ENCODE measurements around the gene FARP1.

FARP1 gene

GRCh38 chr13:98415326-98416070 lies 272.6 kb downstream of the FARP1 start:
- TF ChIP-seq, protein P1, sequence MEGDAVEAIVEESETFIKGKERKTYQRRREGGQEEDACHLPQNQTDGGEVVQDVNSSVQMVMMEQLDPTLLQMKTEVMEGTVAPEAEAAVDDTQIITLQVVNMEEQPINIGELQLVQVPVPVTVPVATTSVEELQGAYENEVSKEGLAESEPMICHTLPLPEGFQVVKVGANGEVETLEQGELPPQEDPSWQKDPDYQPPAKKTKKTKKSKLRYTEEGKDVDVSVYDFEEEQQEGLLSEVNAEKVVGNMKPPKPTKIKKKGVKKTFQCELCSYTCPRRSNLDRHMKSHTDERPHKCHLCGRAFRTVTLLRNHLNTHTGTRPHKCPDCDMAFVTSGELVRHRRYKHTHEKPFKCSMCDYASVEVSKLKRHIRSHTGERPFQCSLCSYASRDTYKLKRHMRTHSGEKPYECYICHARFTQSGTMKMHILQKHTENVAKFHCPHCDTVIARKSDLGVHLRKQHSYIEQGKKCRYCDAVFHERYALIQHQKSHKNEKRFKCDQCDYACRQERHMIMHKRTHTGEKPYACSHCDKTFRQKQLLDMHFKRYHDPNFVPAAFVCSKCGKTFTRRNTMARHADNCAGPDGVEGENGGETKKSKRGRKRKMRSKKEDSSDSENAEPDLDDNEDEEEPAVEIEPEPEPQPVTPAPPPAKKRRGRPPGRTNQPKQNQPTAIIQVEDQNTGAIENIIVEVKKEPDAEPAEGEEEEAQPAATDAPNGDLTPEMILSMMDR (IDR thresholded peaks at IDR 0.05; ENCODE audit: low read depth, low read length): no peak
- H3K4me3 ChIP-seq (ENCODE audit: low read depth, low read length): no peak overlapping the region

GRCh38 chr13:98416408-98416807 lies 273.5 kb downstream of the FARP1 start:
- H3K4me3 ChIP-seq (ENCODE audit: low read depth, low read length): no peak overlapping the region
- TF ChIP-seq, protein P1 (IDR thresholded peaks at IDR 0.05; ENCODE audit: low read depth, low read length): no peak

DNA sequence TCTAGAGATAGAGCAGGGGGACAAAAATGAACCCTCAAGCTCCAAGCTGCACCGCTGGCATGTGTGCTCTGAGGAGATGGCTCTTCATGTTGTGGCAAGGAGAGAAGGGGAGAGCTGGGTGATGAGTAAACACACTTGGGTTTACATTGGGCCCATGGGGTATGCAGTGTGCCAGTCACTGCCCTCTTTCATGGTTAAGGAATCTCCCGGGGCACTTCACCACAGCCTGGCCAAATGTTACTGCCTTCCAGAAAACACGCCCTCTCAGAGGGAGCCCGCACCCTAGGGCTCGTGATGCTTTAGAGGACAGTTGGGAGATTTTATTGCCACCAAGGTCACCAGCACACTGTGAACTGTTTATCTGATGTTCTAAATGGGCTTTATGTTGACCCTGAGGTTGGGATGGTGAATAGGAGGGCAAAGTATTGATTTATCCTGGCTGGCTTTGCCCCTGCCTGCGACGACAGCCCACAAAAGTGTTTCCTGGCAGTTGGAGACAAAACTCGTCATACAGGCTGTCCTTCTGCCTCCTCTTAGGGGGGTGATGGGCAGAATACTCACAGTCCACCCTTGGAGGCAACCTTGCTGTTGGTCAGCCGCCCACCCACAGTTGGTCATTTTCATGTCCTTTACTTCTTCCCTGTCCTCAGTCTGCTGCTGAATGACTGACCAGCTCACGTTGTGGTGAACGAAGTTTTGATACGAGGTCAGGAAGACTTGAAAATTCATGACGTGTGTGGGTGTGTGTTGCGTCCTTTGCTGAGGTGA lies 277.1 kb downstream of the FARP1 start:
- TF ChIP-seq, protein P1 (IDR thresholded peaks at IDR 0.05; ENCODE audit: low read depth, low read length): no peak
- no peak overlapping the region for H3K4me3 ChIP-seq (ENCODE audit: low read depth, low read length)

GRCh38 chr13:98420554-98421175 lies 277.8 kb downstream of the FARP1 start:
- TF ChIP-seq, protein P1 (IDR thresholded peaks at IDR 0.05; ENCODE audit: low read depth, low read length): no peak
- H3K4me3 ChIP-seq (ENCODE audit: low read depth, low read length): no peak overlapping the region

- TF ChIP-seq, protein P1 (IDR thresholded peaks at IDR 0.05; ENCODE audit: low read depth, low read length): no peak
- H3K4me3 ChIP-seq (ENCODE audit: low read depth, low read length): no peak overlapping the region
These were observed 279.2 kb downstream of the FARP1 start for GRCh38 chr13:98422046-98422445.

DNA sequence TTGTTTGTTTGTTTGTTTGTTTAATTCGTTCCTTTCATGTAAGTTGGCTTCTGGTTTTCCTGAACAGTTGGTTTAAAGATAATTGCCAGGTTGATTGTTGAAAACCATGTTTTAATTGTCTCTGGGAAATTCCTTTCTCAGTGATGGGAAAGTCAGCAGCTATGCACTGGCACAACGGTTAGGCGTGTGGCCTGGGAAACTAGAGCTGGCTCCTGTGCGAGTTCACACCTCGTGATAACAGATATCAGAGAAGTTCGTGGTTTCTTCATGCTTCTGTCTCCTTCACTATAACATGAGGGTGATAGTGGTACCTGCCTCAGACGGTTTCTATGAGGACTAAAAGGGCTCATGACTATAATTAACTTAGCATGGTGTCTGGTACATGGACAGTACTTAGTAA lies 280.5 kb downstream of the FARP1 start:
- H3K4me3 ChIP-seq (ENCODE audit: low read depth, low read length): no peak overlapping the region
- TF ChIP-seq, protein P1 (IDR thresholded peaks at IDR 0.05; ENCODE audit: low read depth, low read length): no peak
